Measurements from ENCODE around the gene FLT4.

The FLT4 gene

DNA sequence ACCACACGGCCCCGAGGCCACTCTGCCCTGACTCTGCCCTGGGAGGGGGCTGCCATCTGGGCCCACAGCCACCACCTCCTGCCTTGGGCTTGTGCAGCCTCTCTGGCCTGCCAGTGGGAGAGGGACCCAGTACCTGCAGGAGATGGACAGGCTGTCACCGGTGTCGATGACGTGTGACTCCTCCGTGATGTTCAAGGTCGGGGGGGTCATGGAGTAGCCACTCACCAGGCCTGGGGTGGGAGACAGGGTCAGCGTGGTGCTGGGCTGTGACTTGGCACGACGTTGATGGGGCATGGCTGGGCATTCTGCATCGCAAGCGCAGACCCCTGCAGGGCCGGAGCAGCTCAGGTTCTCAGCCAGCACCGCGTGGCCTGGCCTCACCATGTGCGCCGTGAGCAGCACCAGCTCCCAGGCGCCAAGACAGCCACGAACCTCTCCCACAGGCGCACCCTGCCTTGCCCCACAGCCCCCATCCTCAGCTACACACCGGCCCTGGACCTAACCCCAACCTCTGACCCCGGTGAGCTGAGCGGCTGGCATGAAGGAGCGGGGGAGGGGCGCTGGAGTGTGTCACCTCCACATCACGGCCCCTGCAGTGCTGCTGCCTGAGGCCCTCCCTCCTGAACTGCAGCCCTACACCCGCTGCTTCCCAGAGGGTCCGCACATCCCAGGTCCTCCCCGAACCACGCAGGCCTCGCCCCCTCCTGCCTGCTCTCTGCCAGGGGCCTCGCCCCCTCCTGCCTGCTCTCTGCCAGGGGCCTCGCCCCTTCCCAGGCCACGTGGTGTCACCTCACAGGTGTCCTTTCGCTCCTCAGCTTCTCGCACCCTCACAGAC lies 17.6 kb downstream of the FLT4 start:
- Mint-ChIP-seq H3K4me3 (no peak overlapping the region), H3K27ac (no peak overlapping the region), H3K36me3 (ENCODE audit: low read depth) (no peaks in the 10 kb centered on the region), H3K4me1 (ENCODE audit: low read depth) (no peaks in the 10 kb centered on the region), H3K27me3 (ENCODE audit: low read depth) (no peaks in the 10 kb centered on the region), H3K9me3 (no peaks in the 10 kb centered on the region)
- DNase-seq (ENCODE audit: low spot score) = no peak

DNA sequence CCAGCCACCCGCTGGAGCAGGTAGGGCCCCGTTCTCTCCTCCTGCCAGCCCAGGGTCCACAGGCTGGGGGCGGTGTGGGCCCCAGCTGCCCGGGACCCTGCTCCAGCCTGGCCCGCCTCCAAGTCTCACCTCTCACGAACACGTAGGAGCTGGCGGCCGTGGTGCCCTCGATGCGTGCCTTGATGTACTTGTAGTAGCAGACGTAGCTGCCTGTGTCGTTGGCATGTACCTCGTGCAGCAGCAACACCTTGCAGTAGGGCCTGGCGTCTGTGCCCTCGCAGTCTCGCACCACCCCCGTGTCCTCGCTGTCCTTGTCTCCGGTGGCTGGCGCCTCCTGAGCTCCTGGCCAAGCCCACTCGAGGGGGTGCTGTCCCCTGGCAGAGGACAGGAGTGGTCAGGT lies 19.0 kb downstream of the FLT4 start:
- no peaks in the 10 kb centered on the region for H3K27me3 Mint-ChIP-seq (ENCODE audit: low read depth)
- no peak overlapping the region for H3K27ac Mint-ChIP-seq
- H3K4me3 Mint-ChIP-seq = no peak overlapping the region
- H3K9me3 Mint-ChIP-seq = no peaks in the 10 kb centered on the region
- no peaks in the 10 kb centered on the region for H3K4me1 Mint-ChIP-seq (ENCODE audit: low read depth)
- no peak for DNase-seq (ENCODE audit: low spot score)
- H3K36me3 Mint-ChIP-seq (ENCODE audit: low read depth) = no peaks in the 10 kb centered on the region

DNA sequence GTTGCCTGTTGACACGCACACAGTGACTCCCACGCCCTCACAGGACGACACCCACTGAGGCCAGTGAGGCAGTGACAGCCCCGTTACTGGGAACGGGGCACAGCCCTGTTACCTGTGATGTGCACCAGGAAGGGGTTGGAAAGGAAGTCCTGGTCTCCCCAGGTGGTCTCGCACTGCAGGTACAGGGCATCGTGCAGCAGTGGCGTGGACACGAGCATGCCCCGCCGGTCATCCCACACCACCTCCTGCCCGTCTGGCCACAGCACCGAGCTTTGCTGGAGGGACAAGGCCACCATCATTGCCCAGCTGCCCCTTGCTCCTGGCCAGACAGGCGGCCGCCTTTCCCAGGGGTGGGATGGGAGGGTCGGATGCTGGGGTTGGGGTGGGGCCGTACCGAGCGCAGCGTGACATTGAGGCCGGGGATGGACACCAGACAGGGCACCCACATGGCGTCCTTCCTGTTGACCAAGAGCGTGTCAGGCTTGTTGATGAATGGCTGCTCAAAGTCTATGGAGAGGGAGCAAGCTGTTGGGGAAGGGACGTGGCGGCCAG lies 19.5 kb downstream of the FLT4 start:
- Mint-ChIP-seq H3K36me3 (ENCODE audit: low read depth) (no peaks in the 10 kb centered on the region), H3K9me3 (no peaks in the 10 kb centered on the region), H3K27me3 (ENCODE audit: low read depth) (no peaks in the 10 kb centered on the region), H3K4me1 (ENCODE audit: low read depth) (no peaks in the 10 kb centered on the region), H3K4me3 (no peak overlapping the region), H3K27ac (no peak overlapping the region)
- DNase-seq (ENCODE audit: low spot score) = no peak

DNA sequence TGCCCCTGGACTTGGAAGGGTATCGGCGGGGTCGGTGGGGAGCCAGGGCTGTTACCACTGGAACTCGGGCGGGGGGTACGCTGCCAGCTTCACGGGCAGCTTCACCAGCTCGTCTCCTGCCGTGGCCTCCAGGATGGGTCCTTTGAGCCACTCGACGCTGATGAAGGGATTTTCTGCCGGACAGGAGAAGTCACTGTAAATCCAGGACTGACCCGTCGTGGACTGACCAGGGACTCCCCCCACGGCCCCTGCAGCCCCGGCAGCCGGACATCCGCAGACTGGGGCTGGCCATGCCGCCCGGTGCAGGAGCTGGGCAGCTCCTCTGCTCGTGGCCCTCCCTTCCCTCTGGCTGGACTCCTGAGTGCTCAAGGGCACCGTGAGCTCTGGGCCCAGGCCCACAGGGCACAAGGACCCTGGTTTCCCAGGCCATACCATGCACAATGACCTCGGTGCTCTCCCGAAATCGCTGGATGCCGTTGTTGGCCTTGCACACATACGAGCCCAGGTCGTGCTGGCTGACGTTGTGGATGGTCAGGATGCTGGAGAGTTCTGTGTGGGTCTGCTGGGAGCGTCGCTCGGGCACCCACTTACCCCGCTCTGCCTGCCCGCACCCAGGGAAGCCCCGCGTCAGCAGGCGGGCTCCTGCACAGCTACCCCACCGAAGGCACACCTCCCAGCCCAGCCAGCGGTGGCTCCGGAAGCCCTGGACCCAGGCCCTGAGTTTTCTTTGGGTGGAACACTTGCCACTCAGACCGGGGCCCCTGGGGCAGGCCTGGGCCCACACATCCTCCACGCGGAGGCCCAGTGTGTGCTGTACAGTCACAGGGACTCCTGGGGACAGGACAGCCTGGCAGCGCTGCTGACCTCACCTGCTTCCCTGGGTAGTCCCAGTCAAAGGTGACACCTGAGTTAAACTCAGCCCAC lies 20.3 kb downstream of the FLT4 start:
- no peak for DNase-seq (ENCODE audit: low spot score)
- Mint-ChIP-seq H3K27me3 (ENCODE audit: low read depth) (no peaks in the 10 kb centered on the region), H3K36me3 (ENCODE audit: low read depth) (no peaks in the 10 kb centered on the region), H3K4me1 (ENCODE audit: low read depth) (no peaks in the 10 kb centered on the region), H3K4me3 (no peak overlapping the region), H3K27ac (no peak overlapping the region), H3K9me3 (no peaks in the 10 kb centered on the region)

DNA sequence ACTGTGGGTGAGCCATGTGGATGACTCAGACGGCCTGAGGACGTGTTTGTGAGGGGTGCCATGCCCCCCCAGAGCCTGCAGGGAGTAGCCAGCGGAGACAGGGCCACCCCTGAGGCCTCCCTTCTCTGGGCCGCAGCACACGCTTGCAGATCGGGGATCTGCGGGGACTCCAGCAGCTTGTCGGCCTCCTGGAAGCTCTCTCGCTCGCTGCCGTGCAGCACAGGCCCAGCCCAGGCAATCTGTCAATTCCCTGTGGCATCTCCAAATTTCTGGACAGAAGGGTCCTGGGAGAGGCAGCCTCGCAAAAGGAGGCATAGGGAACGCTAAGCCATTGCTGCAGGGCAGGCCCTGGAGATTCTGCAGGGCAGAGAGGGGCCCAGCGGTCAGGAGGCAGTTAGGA lies 21.2 kb downstream of the FLT4 start:
- Mint-ChIP-seq H3K27me3 (ENCODE audit: low read depth) (no peaks in the 10 kb centered on the region), H3K9me3 (no peaks in the 10 kb centered on the region), H3K27ac (no peak overlapping the region), H3K4me3 (no peak overlapping the region), H3K4me1 (ENCODE audit: low read depth) (peaks cover 3% of the 10 kb centered on the region), H3K36me3 (ENCODE audit: low read depth) (no peaks in the 10 kb centered on the region)
- no peak for DNase-seq (ENCODE audit: low spot score)

DNA sequence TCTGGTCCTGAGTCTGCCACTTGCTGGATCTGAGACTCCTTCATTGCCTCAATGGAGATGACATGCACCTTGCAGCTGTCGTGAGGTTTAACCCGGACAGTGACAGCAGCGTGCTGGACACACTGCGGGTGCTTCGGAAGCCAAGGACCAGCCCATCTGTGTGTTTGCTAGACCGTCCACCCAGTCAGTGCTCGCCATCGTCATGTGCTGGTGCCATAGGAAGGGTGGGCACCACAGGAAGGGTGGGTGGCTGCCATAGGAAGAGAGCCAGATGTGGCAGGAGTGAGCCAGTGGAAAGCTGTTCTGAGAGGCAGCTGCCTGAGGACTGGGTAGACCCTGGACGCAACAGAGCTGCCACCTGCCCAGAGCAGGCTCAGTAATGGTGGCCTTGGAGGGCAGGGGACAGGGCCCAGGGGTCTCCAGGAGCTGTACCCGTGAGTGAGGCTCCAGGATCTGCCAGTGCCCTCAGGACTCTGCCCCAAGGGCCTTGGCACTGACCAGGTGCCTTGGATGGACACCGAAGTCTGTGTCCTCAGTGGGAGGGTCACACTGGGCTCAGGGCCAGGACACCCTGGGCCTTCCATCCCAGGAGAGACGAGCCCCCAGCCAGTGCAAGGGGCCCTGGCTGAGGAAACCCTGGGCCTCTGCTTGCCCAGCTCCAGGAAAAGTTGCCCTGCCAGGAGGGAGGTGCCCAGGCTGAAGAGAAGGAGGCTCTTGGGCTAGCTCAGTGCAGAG lies 21.8 kb downstream of the FLT4 start:
- Mint-ChIP-seq H3K4me3 (no peak overlapping the region), H3K36me3 (ENCODE audit: low read depth) (no peaks in the 10 kb centered on the region), H3K27me3 (ENCODE audit: low read depth) (no peaks in the 10 kb centered on the region), H3K4me1 (ENCODE audit: low read depth) (peaks cover 3% of the 10 kb centered on the region), H3K27ac (no peak overlapping the region), H3K9me3 (no peaks in the 10 kb centered on the region)
- no peak for DNase-seq (ENCODE audit: low spot score)

DNA sequence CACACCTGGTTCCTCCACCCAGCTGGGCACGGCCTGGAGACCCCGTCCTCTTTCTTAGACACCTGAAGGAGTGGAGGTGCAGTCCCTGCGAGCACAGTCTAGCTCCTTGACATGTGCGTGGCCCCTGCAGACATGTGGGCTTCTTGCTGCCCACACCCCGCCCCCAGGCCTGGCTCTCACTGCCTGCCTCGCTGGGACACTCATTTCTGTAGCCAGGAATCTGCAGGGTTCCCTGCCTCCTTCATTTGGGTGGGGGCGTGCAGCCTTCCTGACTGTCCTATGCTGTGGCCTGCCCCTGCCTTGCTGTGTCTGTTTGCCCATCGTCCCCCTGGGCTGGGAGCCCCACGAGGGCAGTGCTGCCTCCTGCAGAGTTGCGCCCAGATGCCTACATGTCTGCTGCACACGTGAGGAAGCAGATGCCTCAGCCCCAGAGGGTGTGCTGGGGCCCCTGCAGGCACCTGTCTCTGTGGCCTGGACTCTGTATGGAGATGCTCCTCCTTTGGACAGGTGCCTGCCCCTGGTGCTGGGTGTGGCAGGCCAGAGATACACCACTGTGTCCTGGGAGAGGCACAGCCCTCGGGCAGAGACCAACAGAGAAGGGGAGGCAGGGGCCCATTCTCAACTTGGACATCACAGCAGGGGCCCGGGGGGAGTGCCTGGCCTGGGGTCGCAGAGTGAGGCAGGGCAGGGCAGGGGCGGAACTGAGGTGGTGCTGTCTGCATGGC lies 22.6 kb downstream of the FLT4 start:
- peaks cover 3% of the 10 kb centered on the region for H3K4me1 Mint-ChIP-seq (ENCODE audit: low read depth)
- H3K9me3 Mint-ChIP-seq = no peaks in the 10 kb centered on the region
- H3K27ac Mint-ChIP-seq = no peak overlapping the region
- H3K36me3 Mint-ChIP-seq (ENCODE audit: low read depth) = no peaks in the 10 kb centered on the region
- H3K27me3 Mint-ChIP-seq (ENCODE audit: low read depth) = no peaks in the 10 kb centered on the region
- DNase-seq (ENCODE audit: low spot score) = no peak
- H3K4me3 Mint-ChIP-seq = no peak overlapping the region

DNA sequence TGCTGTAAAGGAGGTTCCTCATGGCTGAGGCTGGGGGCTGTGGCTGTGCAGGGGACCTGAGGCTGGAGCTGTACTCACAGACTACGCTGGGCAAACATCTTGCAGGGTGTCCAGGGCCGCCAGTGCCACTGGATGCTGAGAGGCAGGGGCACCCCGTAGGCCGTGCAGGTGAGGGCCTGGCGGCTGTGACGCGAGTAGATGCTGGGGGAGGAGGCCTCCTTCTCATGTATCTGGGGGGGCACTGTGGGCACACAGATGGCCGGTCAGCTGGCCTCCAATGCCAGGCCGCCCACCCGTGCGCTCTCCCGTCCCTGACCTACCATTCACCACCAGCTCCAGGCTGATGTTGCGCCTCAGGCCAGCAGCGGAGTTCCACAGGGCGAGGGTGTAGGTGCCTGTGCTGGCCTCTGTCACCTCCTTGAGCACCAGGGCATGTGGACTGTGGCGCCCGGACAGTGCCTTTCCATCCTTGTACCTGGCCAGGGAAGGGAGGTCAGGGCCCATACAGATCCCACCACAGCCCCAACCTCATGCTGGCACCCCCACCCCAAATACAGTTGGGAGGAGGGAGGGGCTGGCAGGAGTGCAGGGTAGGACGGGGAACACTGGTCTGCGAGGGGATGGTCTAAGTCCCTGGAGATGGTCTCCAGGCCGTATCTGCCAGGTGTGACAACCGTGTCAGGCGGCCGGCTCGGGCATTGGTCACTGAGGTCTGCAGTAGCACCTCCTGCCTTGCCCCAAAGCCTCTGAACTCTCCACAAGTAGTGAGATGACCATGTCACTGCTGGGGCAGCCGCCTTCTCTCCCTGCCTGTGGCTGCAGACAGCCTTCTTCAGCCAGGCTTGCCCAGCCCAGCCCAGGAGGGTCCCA lies 23.4 kb downstream of the FLT4 start:
- Mint-ChIP-seq H3K27ac (no peak overlapping the region), H3K27me3 (ENCODE audit: low read depth) (no peaks in the 10 kb centered on the region), H3K36me3 (ENCODE audit: low read depth) (no peaks in the 10 kb centered on the region), H3K4me3 (no peak overlapping the region), H3K4me1 (ENCODE audit: low read depth) (peaks cover 3% of the 10 kb centered on the region), H3K9me3 (no peaks in the 10 kb centered on the region)
- no peak for DNase-seq (ENCODE audit: low spot score)

DNA sequence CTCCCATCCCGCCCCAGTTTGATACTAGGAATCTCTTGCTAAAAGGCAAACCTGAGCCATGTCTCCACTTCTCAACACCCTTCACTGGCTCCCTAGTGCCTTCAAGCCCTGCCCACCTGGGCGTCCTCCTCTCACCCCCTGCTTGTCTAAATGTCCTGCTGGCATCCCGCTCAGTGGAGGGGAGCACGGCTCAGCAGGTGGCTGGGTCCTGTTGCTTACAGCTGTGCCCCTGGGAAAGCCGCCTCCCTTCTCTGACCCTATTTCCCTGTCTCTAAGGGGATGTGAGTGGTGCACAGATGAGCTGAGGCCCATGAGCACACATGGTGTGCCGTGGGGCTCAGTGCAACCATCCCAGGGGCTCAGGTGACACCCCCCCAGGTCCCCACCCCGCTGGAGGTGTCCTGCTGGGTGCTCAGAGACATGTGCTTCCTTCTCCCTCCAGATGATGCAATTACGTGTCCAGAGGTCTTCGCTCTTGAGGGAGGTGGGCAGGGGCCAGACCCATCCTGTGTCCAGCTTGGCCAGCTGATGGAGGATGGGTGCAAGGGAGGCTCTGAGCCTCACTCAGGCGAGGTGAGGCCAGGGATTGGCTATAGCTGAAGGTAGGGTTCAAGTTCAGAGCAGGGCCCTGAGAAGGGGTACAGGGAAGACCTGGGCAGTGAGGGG lies 24.1 kb downstream of the FLT4 start:
- Mint-ChIP-seq H3K36me3 (ENCODE audit: low read depth) (no peaks in the 10 kb centered on the region), H3K27ac (no peak overlapping the region), H3K27me3 (ENCODE audit: low read depth) (no peaks in the 10 kb centered on the region), H3K4me1 (ENCODE audit: low read depth) (peaks cover 3% of the 10 kb centered on the region), H3K9me3 (no peaks in the 10 kb centered on the region), H3K4me3 (no peak overlapping the region)
- no peak for DNase-seq (ENCODE audit: low spot score)

DNA sequence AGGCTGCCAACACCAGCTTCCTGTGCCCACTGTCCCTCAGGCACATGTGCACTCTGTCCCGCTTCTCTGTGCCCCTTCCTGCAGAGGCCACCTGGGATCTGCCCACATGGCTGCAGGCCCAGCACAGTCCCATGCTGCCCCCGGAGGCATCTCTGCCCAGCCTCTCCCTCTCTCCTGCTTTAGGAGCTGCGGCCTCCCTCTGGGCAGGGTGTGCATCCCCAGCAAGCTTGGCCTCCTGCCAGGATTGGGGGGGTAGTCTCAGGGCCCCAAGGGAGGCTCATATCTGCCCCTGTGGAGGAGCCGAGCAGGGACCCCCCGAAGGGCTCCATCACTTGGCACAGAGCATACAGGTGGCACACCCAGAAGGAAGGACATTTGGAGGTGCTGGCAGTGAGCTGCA lies 24.8 kb downstream of the FLT4 start:
- peaks cover 3% of the 10 kb centered on the region for H3K4me1 Mint-ChIP-seq (ENCODE audit: low read depth)
- H3K27ac Mint-ChIP-seq = no peak overlapping the region
- H3K36me3 Mint-ChIP-seq (ENCODE audit: low read depth) = no peaks in the 10 kb centered on the region
- no peak for DNase-seq (ENCODE audit: low spot score)
- H3K27me3 Mint-ChIP-seq (ENCODE audit: low read depth) = no peaks in the 10 kb centered on the region
- no peak overlapping the region for H3K4me3 Mint-ChIP-seq
- no peaks in the 10 kb centered on the region for H3K9me3 Mint-ChIP-seq

DNA sequence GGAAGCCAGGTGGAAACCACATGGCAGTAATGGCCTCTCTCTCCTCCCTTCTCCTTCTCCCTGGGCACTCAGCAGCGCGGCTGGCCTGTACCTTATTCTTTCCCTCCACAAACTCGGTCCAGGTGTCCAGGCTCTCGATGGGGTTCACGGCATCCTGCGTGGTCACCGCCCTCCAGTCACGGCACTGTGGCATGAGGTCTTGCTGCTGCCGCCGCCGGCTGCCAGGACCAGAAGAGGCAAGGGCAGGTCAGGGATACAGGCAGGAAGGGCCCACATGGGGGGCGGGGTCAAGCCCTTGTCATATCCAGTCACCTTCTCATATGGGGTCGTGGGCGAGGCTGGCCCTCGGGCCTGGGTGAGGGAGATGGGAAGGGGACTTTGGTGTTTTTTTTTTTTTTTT lies 25.6 kb downstream of the FLT4 start:
- Mint-ChIP-seq H3K9me3 (no peaks in the 10 kb centered on the region), H3K36me3 (ENCODE audit: low read depth) (no peaks in the 10 kb centered on the region), H3K27ac (no peak overlapping the region), H3K4me1 (ENCODE audit: low read depth) (peaks cover 3% of the 10 kb centered on the region), H3K27me3 (ENCODE audit: low read depth) (no peaks in the 10 kb centered on the region), H3K4me3 (no peak overlapping the region)
- no peak for DNase-seq (ENCODE audit: low spot score)

DNA sequence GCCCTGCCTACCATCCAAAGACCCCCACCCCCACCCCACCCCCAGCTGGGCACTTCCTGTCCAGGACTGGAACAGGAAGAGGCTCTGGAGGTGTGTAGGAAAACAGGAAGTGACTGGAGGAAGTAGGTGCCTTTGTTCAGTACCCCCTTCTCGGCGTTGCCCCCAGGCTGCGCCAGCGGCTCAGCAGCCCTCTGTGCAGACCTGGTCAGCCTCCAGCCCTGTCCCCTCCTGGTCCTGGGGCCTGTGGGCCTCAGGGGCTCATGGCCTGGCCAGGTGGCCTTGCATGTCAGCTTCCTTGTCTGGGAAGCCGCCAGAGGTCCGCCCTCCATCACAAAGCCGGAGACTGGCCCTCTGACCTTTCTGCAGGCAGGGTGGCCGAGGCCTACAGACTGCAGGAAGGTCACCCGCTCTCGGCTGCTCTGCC lies 26.0 kb downstream of the FLT4 start:
- Mint-ChIP-seq H3K9me3 (no peaks in the 10 kb centered on the region), H3K4me3 (no peak overlapping the region), H3K36me3 (ENCODE audit: low read depth) (no peaks in the 10 kb centered on the region), H3K27me3 (ENCODE audit: low read depth) (no peaks in the 10 kb centered on the region), H3K27ac (no peak overlapping the region), H3K4me1 (ENCODE audit: low read depth) (peaks cover 3% of the 10 kb centered on the region)
- no peak for DNase-seq (ENCODE audit: low spot score)
